CD4-positive, alpha-beta memory T cell (primary cell): ENCODE data around the gene MAG. TPM values are rescaled to one million over a fixed set of nuclear protein-coding genes. Genes with fewer than 3 reads are reported as not detected.

Experiments used
- CTCF ChIA-PET: fragments of 350-600 bp; sonication (Branson Sonifier 250); formaldehyde crosslinking; loops from one replicate; lab custom pipeline; 2021; ENCODE audit warnings: inconsistent platforms; ENCODE audit not compliant: partially characterized antibody; lab: Charles Lee
- POLR2A ChIA-PET: fragments of 350-600 bp; sonication (Branson Sonifier 250); formaldehyde crosslinking; loops from one replicate; lab custom pipeline; 2021; ENCODE audit not compliant: partially characterized antibody; lab: Charles Lee
- DNase-seq, 5 donors: peaks; one replicate each; pipeline versions ENCODE4 v3.0.0 to v3.0.0-alpha.2; 2020 to 2022; ENCODE audit warnings: mixed read lengths in 1 of 5
- H3K27ac ChIP-seq: one replicate; pipeline ENCODE4 v1.7.0; 2013; ENCODE audit warnings: low read depth, low read length
- H3K27me3 ChIP-seq: 2 replicates; pipeline ENCODE4 v1.7.0; 2013; ENCODE audit warnings: mild to moderate bottlenecking, low read length, moderate library complexity; ENCODE audit not compliant: insufficient read depth
- H3K36me3 ChIP-seq: 2 replicates; pipeline ENCODE4 v1.7.0; 2013; ENCODE audit warnings: mild to moderate bottlenecking, low read length, moderate library complexity; ENCODE audit not compliant: insufficient read depth
- H3K4me1 ChIP-seq: 2 replicates; pipeline ENCODE4 v1.7.0; 2013; ENCODE audit warnings: mild to moderate bottlenecking, low read length, moderate library complexity; ENCODE audit not compliant: insufficient read depth
- H3K4me3 ChIP-seq, 2 donors: one replicate each; pipeline ENCODE4 v1.7.0; 2013; ENCODE audit warnings: low read length in 2 of 2, mild to moderate bottlenecking in 1 of 2
- H3K9me3 ChIP-seq, 2 donors: one replicate each; pipeline ENCODE4 v1.7.0; 2013; ENCODE audit warnings: low read length in 2 of 2, control low read depth in 1 of 2; ENCODE audit not compliant: control insufficient read depth in 1 of 2
- H3K27ac Mint-ChIP-seq, 7 donors: one replicate each; pipeline ENCODE4 v1.8.0; 2020 to 2021; ENCODE audit warnings: mixed read lengths in 7 of 7, mild to moderate bottlenecking in 6 of 7, inconsistent platforms in 3 of 7, moderate library complexity in 3 of 7
- H3K27me3 Mint-ChIP-seq, 2 donors: one replicate each; pipeline ENCODE4 v1.8.0; 2020 to 2021; ENCODE audit warnings: mixed read lengths in 2 of 2
- H3K36me3 Mint-ChIP-seq, 2 donors: one replicate each; pipeline ENCODE4 v1.8.0; 2020 to 2021; ENCODE audit warnings: mixed read lengths in 2 of 2, inconsistent platforms in 1 of 2, mild to moderate bottlenecking in 1 of 2
- H3K4me1 Mint-ChIP-seq, 4 donors: one replicate each; pipeline ENCODE4 v1.8.0; 2020 to 2021; ENCODE audit warnings: mixed read lengths in 4 of 4, mild to moderate bottlenecking in 1 of 4
- H3K4me3 Mint-ChIP-seq, 8 donors: one replicate each; pipeline ENCODE4 v1.8.0; 2020 to 2021; ENCODE audit warnings: mixed read lengths in 8 of 8, mild to moderate bottlenecking in 7 of 8, moderate library complexity in 6 of 8, inconsistent platforms in 3 of 8
- H3K9me3 Mint-ChIP-seq, 8 donors: one replicate each; pipeline ENCODE4 v1.8.0; 2020 to 2021; ENCODE audit warnings: mixed read lengths in 8 of 8, mild to moderate bottlenecking in 5 of 8, inconsistent platforms in 3 of 8, moderate library complexity in 1 of 8
- intact Hi-C: fragments of 100-400 bp; cut with micrococcal nuclease; formaldehyde crosslinking; loops from one replicate; pipeline ENCODE4 v1.15.1; 2023
- polyA plus RNA-seq, 2 donors: library from polyadenylated mRNA; unstranded; fragments of 300-500 nt; fragmentation: Illumina TruSeq; gene quantifications; one replicate each; pipeline ENCODE4 v1.2.3, GENCODE V29; 2021
- total RNA-seq, 2 experiments: library from RNA; stranded (reverse); gene quantifications; one replicate each; pipeline ENCODE4 v1.2.3, GENCODE V29; 2021

MAG gene
- total and polyA plus RNA-seq, 4 experiments from 2014 or later: not detected

DNA sequence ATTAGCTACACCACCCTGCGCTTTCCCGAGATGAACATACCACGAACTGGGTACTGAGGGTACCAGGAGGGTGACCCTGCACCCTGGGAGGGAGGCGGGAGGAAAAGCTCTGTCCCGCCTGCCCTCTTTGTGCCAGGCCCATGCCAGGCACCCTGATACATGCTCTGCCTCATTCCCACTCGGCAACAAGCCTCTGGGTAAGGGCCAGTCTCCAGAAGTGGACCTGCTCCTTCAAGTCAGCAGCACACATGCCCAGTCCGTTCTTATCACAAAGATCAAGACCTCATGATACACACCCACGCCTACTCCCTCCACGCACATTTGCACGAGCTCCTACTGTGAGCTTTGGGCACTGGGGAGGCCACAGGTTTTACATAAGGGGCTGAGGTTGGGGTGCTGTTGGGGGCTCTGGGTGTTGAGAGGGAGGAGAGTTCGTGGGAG lies 53.7 kb downstream of the MAG start:
- Histone ChIP-seq H3K4me1 (peaks cover 28% of the 10 kb centered on the region), H3K27me3 (no peaks in the 10 kb centered on the region), H3K27ac (no peak overlapping the region), H3K36me3 (no peaks in the 10 kb centered on the region), H3K4me3 (no peak overlapping the region), H3K9me3 (no peaks in the 10 kb centered on the region)
- ChIA-PET POLR2A (interaction anchor here (0.6 kb wide), 1 partner anchor 203 kb away, joined by 3 read pairs; the partner anchor contains the start of gene FXYD7), CTCF (interaction anchor here (1.6 to 1.9 kb wide), 2 partner anchors 8 to 150 kb away, joined by 3 to 5 read pairs; no protein-coding TSS in a partner anchor)
- H3K36me3 Mint-ChIP-seq: peaks cover 0 to 6% of the 10 kb centered on the region in 2 donors
- peak overlapping the region in 4 of 7 donors; percentile 10 to 92 (median 58) for H3K27ac Mint-ChIP-seq
- peaks cover 0 to 2% (median 0%) of the 10 kb centered on the region in 8 donors for H3K9me3 Mint-ChIP-seq
- intact Hi-C loops: loop anchor here (5.0 to 10.0 kb wide), 2 partner anchors 98 to 201 kb away; partner anchors contain the start of genes FXYD7 and LSR
- peaks cover 3 to 5% of the 10 kb centered on the region in 2 donors for H3K27me3 Mint-ChIP-seq
- H3K4me3 Mint-ChIP-seq: peak overlapping the region in 6 of 8 donors; percentile 4 to 76 (median 44)
- peak in 1 of 5 donors; percentile 35 for DNase-seq
- H3K4me1 Mint-ChIP-seq: peaks cover 22 to 37% (median 29%) of the 10 kb centered on the region in 4 donors

DNA sequence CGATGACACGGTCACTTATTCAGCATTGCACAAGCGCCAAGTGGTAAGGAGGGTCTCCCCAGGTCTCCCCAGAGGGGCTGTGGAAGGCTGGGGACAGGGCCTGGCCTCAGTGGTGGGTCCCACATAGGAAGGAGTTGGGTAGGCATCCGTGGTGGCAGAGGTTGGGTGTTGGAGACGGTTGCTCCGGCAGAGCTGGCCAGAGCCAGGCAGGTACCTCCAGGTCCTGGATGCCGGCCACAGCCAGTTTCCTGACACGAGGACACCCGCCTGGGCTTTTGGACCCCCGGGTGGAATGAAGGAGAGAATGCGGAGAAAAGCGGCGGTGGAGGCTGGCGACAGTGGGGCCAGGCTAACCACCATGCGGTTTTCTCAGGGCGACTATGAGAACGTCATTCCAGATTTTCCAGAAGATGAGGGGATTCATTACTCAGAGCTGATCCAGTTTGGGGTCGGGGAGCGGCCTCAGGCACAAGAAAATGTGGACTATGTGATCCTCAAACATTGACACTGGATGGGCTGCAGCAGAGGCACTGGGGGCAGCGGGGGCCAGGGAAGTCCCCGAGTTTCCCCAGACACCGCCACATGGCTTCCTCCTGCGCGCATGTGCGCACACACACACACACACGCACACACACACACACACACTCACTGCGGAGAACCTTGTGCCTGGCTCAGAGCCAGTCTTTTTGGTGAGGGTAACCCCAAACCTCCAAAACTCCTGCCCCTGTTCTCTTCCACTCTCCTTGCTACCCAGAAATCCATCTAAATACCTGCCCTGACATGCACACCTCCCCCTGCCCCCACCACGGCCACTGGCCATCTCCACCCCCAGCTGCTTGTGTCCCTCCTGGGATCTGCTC lies 54.5 kb downstream of the MAG start:
- H3K4me1 ChIP-seq: peaks cover 28% of the 10 kb centered on the region
- Mint-ChIP-seq H3K4me3 (peak overlapping the region; percentile 67 to 87 (median 76)), H3K27ac (peak overlapping the region; percentile 53 to 95 (median 91)), H3K36me3 (peaks cover 0 to 6% of the 10 kb centered on the region in 2 donors), H3K4me1 (peaks cover 22 to 37% (median 29%) of the 10 kb centered on the region in 4 donors), H3K9me3 (peaks cover 0 to 2% (median 0%) of the 10 kb centered on the region in 8 donors), H3K27me3 (peaks cover 3 to 5% of the 10 kb centered on the region in 2 donors)
- peak overlapping the region; percentile 8 for H3K27ac ChIP-seq
- no peaks in the 10 kb centered on the region for H3K9me3 ChIP-seq
- intact Hi-C loops: loop anchor here (1.0 to 10.0 kb wide), 3 partner anchors 77 to 202 kb away; partner anchors contain the start of genes FXYD7 and LSR
- CTCF ChIA-PET: interaction anchor here (1.1 to 1.6 kb wide), 2 partner anchors 122 to 149 kb away, joined by 3 to 4 read pairs; no protein-coding TSS in a partner anchor
- H3K27me3 ChIP-seq: no peaks in the 10 kb centered on the region
- peak; percentile 80 to 91 (median 82) for DNase-seq
- no peak overlapping the region for H3K4me3 ChIP-seq
- POLR2A ChIA-PET: interaction anchor here (0.6 to 2.1 kb wide), 2 partner anchors 14 to 117 kb away, joined by 3 to 7 read pairs; no protein-coding TSS in a partner anchor
- H3K36me3 ChIP-seq: no peaks in the 10 kb centered on the region

DNA sequence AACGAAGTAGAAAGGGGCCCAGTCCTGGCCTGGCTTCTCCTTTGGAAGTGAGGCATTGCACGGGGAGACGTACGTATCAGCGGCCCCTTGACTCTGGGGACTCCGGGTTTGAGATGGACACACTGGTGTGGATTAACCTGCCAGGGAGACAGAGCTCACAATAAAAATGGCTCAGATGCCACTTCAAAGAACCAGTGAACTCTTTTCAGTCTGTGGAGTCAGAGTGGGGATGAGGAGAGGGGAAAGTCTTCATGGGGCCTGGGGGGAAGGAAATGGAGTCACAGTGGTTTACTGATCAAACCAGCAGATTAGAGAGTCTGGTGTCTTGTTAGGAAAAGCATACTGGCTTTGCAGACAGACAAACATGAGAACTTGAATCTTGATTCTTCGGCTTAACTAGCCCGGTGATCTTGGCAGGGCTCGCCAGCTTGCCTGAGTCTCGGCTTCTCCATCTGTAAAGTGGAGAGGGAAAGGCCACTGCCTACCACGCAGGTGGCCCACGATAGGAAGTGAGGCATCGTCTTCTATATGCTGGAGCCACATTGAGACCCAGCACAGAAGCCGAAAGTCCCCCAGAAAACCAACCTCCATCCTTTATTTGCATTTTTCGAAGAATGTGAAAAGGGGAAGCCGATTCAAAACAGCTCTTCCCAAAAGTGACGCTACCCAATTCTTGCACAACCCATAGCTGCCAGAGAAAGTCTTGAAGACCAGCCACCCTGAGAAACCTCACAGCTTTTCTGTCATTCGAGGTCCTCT lies 55.4 kb downstream of the MAG start, which contains the start of gene FFAR1:
Gene FFAR1 (plus strand): TSS at position 732 of the 759 bp plus-strand sequence. CDS start 3,650 bp downstream, outside the sequence.
- Histone ChIP-seq H3K4me3 (peak within 1 kb of the TSS in 1 of 2 donors; percentile 0), H3K4me1 (peaks cover 28% of the 10 kb centered on the region), H3K36me3 (no peaks in the 10 kb centered on the region), H3K27ac (peak within 1 kb of the TSS; percentile 8), H3K27me3 (no peaks in the 10 kb centered on the region), H3K9me3 (no peaks in the 10 kb centered on the region)
- H3K27me3 Mint-ChIP-seq: peaks cover 2 to 5% of the 10 kb centered on the region in 2 donors
- peaks cover 0 to 6% of the 10 kb centered on the region in 2 donors for H3K36me3 Mint-ChIP-seq
- peaks cover 22 to 32% (median 27%) of the 10 kb centered on the region in 4 donors for H3K4me1 Mint-ChIP-seq
- peak; percentile 62 to 85 (median 64) for DNase-seq
- CTCF ChIA-PET: interaction anchor here (0.8 to 1.2 kb wide), 4 partner anchors 10 to 163 kb away, joined by 3 to 9 read pairs (median 4); partner anchors contain the start of gene FFAR3
- peaks cover 0 to 2% (median 0%) of the 10 kb centered on the region in 8 donors for H3K9me3 Mint-ChIP-seq
- POLR2A ChIA-PET: interaction anchor here (0.6 to 2.1 kb wide), 2 partner anchors 15 to 116 kb away, joined by 3 to 7 read pairs; no protein-coding TSS in a partner anchor
- H3K27ac Mint-ChIP-seq: peak within 1 kb of the TSS; percentile 53 to 95 (median 91)
- H3K4me3 Mint-ChIP-seq: peak within 1 kb of the TSS; percentile 67 to 87 (median 76)
- intact Hi-C loops: loop anchor here (1.0 to 10.0 kb wide), 3 partner anchors 78 to 203 kb away; partner anchors contain the start of genes FXYD7 and LSR

DNA sequence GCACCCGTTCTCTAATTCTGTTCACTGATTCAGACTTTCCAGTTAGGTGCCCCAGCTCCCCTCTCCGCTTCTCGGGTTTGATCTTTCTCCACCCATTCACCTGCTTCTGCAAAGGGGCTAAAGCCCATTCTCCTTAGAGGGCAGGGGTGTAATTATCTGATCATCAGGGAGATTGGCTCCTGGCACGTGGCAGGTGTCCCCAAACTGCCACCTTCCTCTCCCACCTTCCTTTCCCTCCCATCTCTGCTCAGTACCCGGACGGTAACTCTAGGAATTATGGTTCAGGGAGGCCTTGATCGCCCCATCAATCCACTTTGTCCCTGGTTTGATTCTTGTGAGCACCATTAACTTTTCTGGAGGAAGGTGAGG lies 56.0 kb downstream of the MAG start:
- DNase-seq: peak in 1 of 5 donors; percentile 27
- intact Hi-C loops: loop anchor here (1.0 to 10.0 kb wide), 3 partner anchors 79 to 203 kb away; partner anchors contain the start of genes FXYD7 and LSR
- H3K9me3 Mint-ChIP-seq: peaks cover 0 to 2% (median 0%) of the 10 kb centered on the region in 8 donors
- H3K4me1 ChIP-seq: peaks cover 34% of the 10 kb centered on the region
- H3K9me3 ChIP-seq: no peaks in the 10 kb centered on the region
- H3K27me3 ChIP-seq: no peaks in the 10 kb centered on the region
- peak overlapping the region in 7 of 8 donors; percentile 67 to 87 (median 77) for H3K4me3 Mint-ChIP-seq
- POLR2A ChIA-PET: interaction anchor here (2.1 kb wide), 1 partner anchor 115 kb away, joined by 7 read pairs; no protein-coding TSS in a partner anchor
- H3K27me3 Mint-ChIP-seq: peaks cover 0 to 9% of the 10 kb centered on the region in 2 donors
- peaks cover 26 to 36% (median 32%) of the 10 kb centered on the region in 4 donors for H3K4me1 Mint-ChIP-seq
- no peaks in the 10 kb centered on the region for H3K36me3 ChIP-seq
- peaks cover 0 to 6% of the 10 kb centered on the region in 2 donors for H3K36me3 Mint-ChIP-seq
- no peak overlapping the region for H3K4me3 ChIP-seq
- CTCF ChIA-PET: interaction anchor here (0.9 to 1.2 kb wide), 2 partner anchors 9 to 147 kb away, joined by 3 to 9 read pairs; partner anchors contain the start of gene FFAR3
- no peak overlapping the region for H3K27ac ChIP-seq
- peak overlapping the region in 6 of 7 donors; percentile 29 to 95 (median 90) for H3K27ac Mint-ChIP-seq

DNA sequence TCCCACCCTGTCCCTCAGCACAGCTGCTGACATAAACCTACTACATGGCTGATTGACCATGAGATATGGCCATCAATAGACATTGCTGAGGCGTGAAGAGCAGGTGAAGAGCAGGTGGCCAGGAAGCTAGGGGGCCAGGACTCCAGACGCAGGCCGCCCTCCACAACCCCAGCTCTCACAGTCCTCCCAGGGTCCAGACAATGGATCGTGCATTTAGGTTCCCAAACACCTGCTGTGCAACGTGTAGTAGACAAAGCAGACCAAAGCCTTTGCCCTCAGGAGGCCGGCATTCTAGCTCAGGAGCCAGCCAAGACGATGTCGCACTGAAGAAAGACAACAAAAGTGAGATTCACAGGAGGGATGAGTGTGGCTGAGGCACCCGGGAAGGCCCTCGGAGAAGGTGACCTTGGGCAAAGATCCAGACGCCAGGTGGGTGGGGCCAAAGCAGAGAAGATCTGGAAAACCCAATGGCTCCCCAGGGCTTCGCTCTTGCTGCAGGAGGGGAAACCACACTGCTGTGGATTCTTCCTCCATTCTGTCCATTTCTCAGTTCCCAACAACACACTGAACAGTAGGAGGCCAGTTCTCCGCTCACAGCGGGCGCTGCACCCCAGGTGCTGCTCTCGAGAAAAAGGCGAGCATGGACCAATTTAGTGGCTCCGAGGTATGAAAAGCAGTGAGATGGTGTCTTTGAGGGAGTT lies 57.1 kb downstream of the MAG start:
- H3K27me3 ChIP-seq: no peaks in the 10 kb centered on the region
- DNase-seq: peak in 1 of 5 donors; percentile 23
- intact Hi-C loops: loop anchor here (5.0 to 10.0 kb wide), 2 partner anchors 102 to 204 kb away; partner anchors contain the start of genes FXYD7 and LSR
- Mint-ChIP-seq H3K27me3 (peaks cover 0 to 14% of the 10 kb centered on the region in 2 donors), H3K9me3 (peaks cover 0 to 2% (median 0%) of the 10 kb centered on the region in 8 donors), H3K4me1 (peaks cover 27 to 37% (median 32%) of the 10 kb centered on the region in 4 donors), H3K36me3 (peaks cover 0 to 6% of the 10 kb centered on the region in 2 donors), H3K27ac (peak overlapping the region in 2 of 7 donors; percentile 19 to 76), H3K4me3 (no peak overlapping the region)
- POLR2A ChIA-PET: no interaction called here
- H3K36me3 ChIP-seq: no peaks in the 10 kb centered on the region
- H3K4me1 ChIP-seq: peaks cover 41% of the 10 kb centered on the region
- H3K4me3 ChIP-seq: no peak overlapping the region
- no peaks in the 10 kb centered on the region for H3K9me3 ChIP-seq
- CTCF ChIA-PET: interaction anchor here (0.6 to 2.0 kb wide), 3 partner anchors 120 to 124 kb away, joined by 3 to 6 read pairs (median 6); no protein-coding TSS in a partner anchor
- no peak overlapping the region for H3K27ac ChIP-seq
